Measurements from ENCODE around the gene IL2RA. TPM values are rescaled to one million over a fixed set of nuclear protein-coding genes. Genes with fewer than 3 reads are reported as not detected.

IL2RA gene
- total RNA-seq, 4 donors from 2014 or later, result 0.15 to 0.28 TPM; not detected in 2

GRCh38 chr10:6052247-6053221 is 9.6 kb downstream of the IL2RA start:
- peak overlapping the region; percentile 15 to 58 for H3K27ac ChIP-seq
- no peak for DNase-seq

GRCh38 chr10:6050801-6051445 is 11.2 kb downstream of the IL2RA start:
- intact Hi-C loops (cut with DNase I; ENCODE audit: low total_unique reads), result no loop called here
- Histone ChIP-seq H3K4me3 (peak overlapping the region; percentile 29), H3K36me3 (no peaks in the 10 kb centered on the region), H3K4me1 (no peaks in the 10 kb centered on the region), H3K27me3 (no peaks in the 10 kb centered on the region), H3K27ac (peak overlapping the region; percentile 85 to 87), H3K9me3 (no peaks in the 10 kb centered on the region)
- TF ChIP-seq CTCF (IDR thresholded peaks at IDR 0.05) (peak; percentile 55 to 69 (median 61)), POLR2A (IDR thresholded peaks at IDR 0.05) (no peak)
- DNase-seq, result peak; percentile 78 to 85

More at GRCh38 chr10:6052247-6053221, 9.6 kb downstream of the IL2RA start:
- H3K27me3 ChIP-seq, result no peaks in the 10 kb centered on the region
- TF ChIP-seq CTCF (IDR thresholded peaks at IDR 0.05), result no peak
- TF ChIP-seq POLR2A (IDR thresholded peaks at IDR 0.05), result no peak
- no peak overlapping the region for H3K4me3 ChIP-seq
- H3K9me3 ChIP-seq, result no peaks in the 10 kb centered on the region
- no peaks in the 10 kb centered on the region for H3K4me1 ChIP-seq
- intact Hi-C loops (cut with DNase I; ENCODE audit: low total_unique reads), result no loop called here
- no peaks in the 10 kb centered on the region for H3K36me3 ChIP-seq

DNA sequence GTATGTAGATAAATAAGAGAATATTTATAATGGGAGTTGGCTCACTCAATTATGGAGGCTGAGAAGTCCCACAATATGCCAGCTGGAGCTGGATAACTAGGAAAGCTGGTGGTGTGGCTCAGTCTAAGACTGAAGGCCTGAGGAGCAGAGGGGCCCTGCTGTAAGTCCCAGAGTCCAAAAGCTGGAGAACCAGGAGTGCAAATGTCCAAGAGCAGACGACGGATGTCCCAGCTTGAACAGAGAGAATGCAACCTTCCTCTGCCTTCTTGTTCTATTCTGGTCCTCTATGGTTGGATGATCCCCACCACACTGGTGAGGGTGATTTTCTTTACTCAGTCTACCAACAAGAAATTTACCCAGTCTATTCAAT is 13.2 kb downstream of the IL2RA start:
- intact Hi-C loops (cut with DNase I; ENCODE audit: low total_unique reads), result no loop called here
- no peak overlapping the region for H3K4me3 ChIP-seq
- no peak overlapping the region for H3K27ac ChIP-seq
- H3K4me1 ChIP-seq, result no peaks in the 10 kb centered on the region
- DNase-seq, result no peak
- no peaks in the 10 kb centered on the region for H3K27me3 ChIP-seq
- TF ChIP-seq POLR2A (IDR thresholded peaks at IDR 0.05), result no peak
- TF ChIP-seq CTCF (IDR thresholded peaks at IDR 0.05), result no peak
- H3K36me3 ChIP-seq, result no peaks in the 10 kb centered on the region
- no peaks in the 10 kb centered on the region for H3K9me3 ChIP-seq

- no peaks in the 10 kb centered on the region for H3K4me1 ChIP-seq
- H3K36me3 ChIP-seq, result no peaks in the 10 kb centered on the region
- no peak for DNase-seq
- no peak for TF ChIP-seq CTCF (IDR thresholded peaks at IDR 0.05)
- TF ChIP-seq POLR2A (IDR thresholded peaks at IDR 0.05), result no peak
- no peaks in the 10 kb centered on the region for H3K27me3 ChIP-seq
- H3K27ac ChIP-seq, result no peak overlapping the region
- no peak overlapping the region for H3K4me3 ChIP-seq
- intact Hi-C loops (cut with DNase I; ENCODE audit: low total_unique reads), result no loop called here
- H3K9me3 ChIP-seq, result no peaks in the 10 kb centered on the region
These were observed 13.7 kb downstream of the IL2RA start for GRCh38 chr10:6048281-6049030.
